A549 (cell line): ENCODE measurements around the gene ACSM6. TPM values are rescaled to one million over a fixed set of nuclear protein-coding genes. Genes with fewer than 3 reads are reported as not detected.

Experiments
- ATAC-seq, 2 experiments: fragments of 200-7000 bp in 1 of 2; fragments of >200 bp in 1 of 2; cut with Nextera tagmentation in 1 of 2; cut with Tn5 transposase in 1 of 2; 3 replicates each; pipeline versions ENCODE4 v1.8.0 to v1.9.1; 2018 to 2020; ENCODE audit warnings: mild to moderate bottlenecking in 1 of 2, moderate library complexity in 1 of 2
- CTCF ChIA-PET: fragments of 300-600 bp; sonication (Branson Sonifier 250); formaldehyde crosslinking; extraction: SDS; loops from one replicate; lab custom pipeline; 2021; ENCODE audit warnings: antibody characterized with exemption, inconsistent platforms; lab: Yijun Ruan, JAX
- POLR2A ChIA-PET: fragments of 350-600 bp; formaldehyde crosslinking; extraction: SDS; loops from one replicate; lab custom pipeline; 2021; ENCODE audit warnings: antibody characterized with exemption, inconsistent platforms; lab: Yijun Ruan, JAX
- DNase-seq, 2 experiments: peaks; one replicate each; pipeline versions ENCODE4 v3.0.0 to v3.0.0-alpha.2; 2011 to 2016; ENCODE audit warnings: low read depth in 1 of 2, low spot score in 1 of 2
- FAIRE-seq: peaks from 2 replicates; lab custom pipeline; 2011; peaks lifted over from hg19 to GRCh38; lab: Jason Lieb, UNC
- H3K27ac ChIP-seq, 2 experiments: fragments of >200 bp; sonication (Bioruptor Twin); formaldehyde crosslinking; 3 replicates each; pipeline ENCODE4 v1.5.1; 2016 to 2017
- H3K4me1 ChIP-seq: fragments of >200 bp; sonication (Bioruptor Twin); formaldehyde crosslinking; 3 replicates; pipeline ENCODE4 v1.6.1; 2016
- H3K4me2 ChIP-seq: fragments of >200 bp; sonication (Bioruptor Twin); formaldehyde crosslinking; 3 replicates; pipeline ENCODE4 v1.6.1; 2016
- H3K4me3 ChIP-seq: fragments of >200 bp; sonication (Bioruptor Twin); formaldehyde crosslinking; 3 replicates; pipeline ENCODE4 v1.5.1; 2016
- H3K9me3 ChIP-seq: fragments of >200 bp; sonication (Bioruptor Twin); formaldehyde crosslinking; 3 replicates; pipeline ENCODE4 v1.6.1; 2016
- BHLHE40 ChIP-seq: IDR thresholded peaks from 2 replicates; pipeline ENCODE4 v1.6.1; 2012; ENCODE audit warnings: low read depth, low read length, inconsistent platforms
- CBX8 ChIP-seq: fragments of 200-600 bp; sonication (generic); IDR thresholded peaks from 2 replicates; pipeline ENCODE4 v1.6.1; 2016
- E2F6 ChIP-seq: IDR thresholded peaks from 2 replicates; pipeline ENCODE4 v1.6.1; 2012; ENCODE audit warnings: low read depth, borderline replicate concordance
- EHF ChIP-seq: fragments of 250-450 bp; sonication (Bioruptor Pico); IDR thresholded peaks from 2 replicates; pipeline ENCODE4 v1.5.0; 2020; ENCODE audit warnings: mild to moderate bottlenecking
- ELK1 ChIP-seq: fragments of 150-350 bp; IDR thresholded peaks from 2 replicates; pipeline ENCODE4 v1.6.1; 2014; ENCODE audit warnings: low read depth, mild to moderate bottlenecking, low read length
- EP300 ChIP-seq, 2 experiments: fragments of >200 bp; sonication (Bioruptor Twin); formaldehyde crosslinking; IDR thresholded peaks; 2 replicates in 1 of 2; 3 replicates in 1 of 2; pipeline ENCODE4 v1.6.1; 2016 to 2017
- FOSB ChIP-seq: fragments of 250-450 bp; sonication (Bioruptor Pico); IDR thresholded peaks from 2 replicates; pipeline ENCODE4 v1.5.0; 2020; ENCODE audit warnings: mild to moderate bottlenecking, moderate library complexity
- GATA3 ChIP-seq: IDR thresholded peaks from 2 replicates; pipeline ENCODE4 v1.6.1; 2012; ENCODE audit warnings: borderline replicate concordance
- HDAC2 ChIP-seq: fragments of 200-600 bp; sonication (generic); IDR thresholded peaks from 2 replicates; pipeline ENCODE4 v1.6.1; 2016
- HOXB13 ChIP-seq: fragments of 250-450 bp; sonication (Bioruptor Pico); IDR thresholded peaks from 2 replicates; pipeline ENCODE4 v1.5.0; 2020; ENCODE audit warnings: low read depth, mild to moderate bottlenecking, moderate library complexity
- KDM1A ChIP-seq: fragments of 200-600 bp; sonication (generic); IDR thresholded peaks from 2 replicates; pipeline ENCODE4 v1.6.1; 2016; ENCODE audit warnings: low read depth, mild to moderate bottlenecking
- KDM5A ChIP-seq: fragments of 200-600 bp; sonication (generic); IDR thresholded peaks from 2 replicates; pipeline ENCODE4 v1.6.1; 2016; ENCODE audit warnings: antibody characterized with exemption, mild to moderate bottlenecking
- MYC ChIP-seq: IDR thresholded peaks from 2 replicates; pipeline ENCODE4 v1.6.1; 2012; ENCODE audit warnings: mild to moderate bottlenecking, inconsistent platforms, low read length, improper control_type of control experiment, borderline replicate concordance
- NPAS2 ChIP-seq: fragments of 250-450 bp; sonication (Bioruptor Pico); IDR thresholded peaks from 2 replicates; pipeline ENCODE4 v1.8.0; 2022; ENCODE audit warnings: mild to moderate bottlenecking, moderate library complexity, borderline replicate concordance
- POLR2AphosphoS2 ChIP-seq: conservative IDR thresholded peaks from 2 replicates; pipeline ENCODE4 v1.6.1; 2012; ENCODE audit warnings: low read length, improper control_type of control experiment, inconsistent platforms
- RARB ChIP-seq: fragments of 250-450 bp; sonication (Bioruptor Pico); IDR thresholded peaks from 2 replicates; pipeline ENCODE4 v1.8.0; 2021; ENCODE audit warnings: mild to moderate bottlenecking, moderate library complexity
- RNF2 ChIP-seq: fragments of 200-600 bp; sonication (generic); IDR thresholded peaks from 2 replicates; pipeline ENCODE4 v1.6.1; 2016; ENCODE audit warnings: low read depth, mild to moderate bottlenecking, antibody characterized with exemption, moderate library complexity, borderline replicate concordance
- TFCP2L1 ChIP-seq: fragments of 250-450 bp; sonication (Bioruptor Pico); IDR thresholded peaks from 2 replicates; pipeline ENCODE4 v1.5.0; 2021; ENCODE audit warnings: mild to moderate bottlenecking
- TP53 ChIP-seq: fragments of 250-450 bp; sonication (Bioruptor Pico); IDR thresholded peaks from 2 replicates; pipeline ENCODE4 v1.5.0; 2021; ENCODE audit warnings: mild to moderate bottlenecking, moderate library complexity
- ZC3H11A ChIP-seq: fragments of 450-650 bp; IDR thresholded peaks from 2 replicates; pipeline ENCODE4 v1.6.1; 2014; ENCODE audit warnings: antibody characterized with exemption, mild to moderate bottlenecking
- WGBS: methylation state at CpG from one replicate; pipeline ENCODE4 v1.1.6; 2017; ENCODE audit errors: missing lambda C conversion rate; 5-methylcytosine and 5-hydroxymethylcytosine counted together
- polyA plus RNA-seq, 4 experiments: library from polyadenylated mRNA; depleted of rRNA in 3 of 4; stranded (reverse); fragments of >200 nt; fragmentation: RNase III in 1 of 4; extraction: RNeasy Plus Mini Kit Qiagen cat#74134 plus additional on column Dnase treatment in 1 of 4; gene quantifications; 2 replicates in 3 of 4; 3 replicates in 1 of 4; pipeline ENCODE4 v1.2.3, GENCODE V29; 2011 to 2017

The ACSM6 gene
- polyA plus RNA-seq, 2 of the 4 experiments (the other 2 are of a cell fraction): not detected

DNA sequence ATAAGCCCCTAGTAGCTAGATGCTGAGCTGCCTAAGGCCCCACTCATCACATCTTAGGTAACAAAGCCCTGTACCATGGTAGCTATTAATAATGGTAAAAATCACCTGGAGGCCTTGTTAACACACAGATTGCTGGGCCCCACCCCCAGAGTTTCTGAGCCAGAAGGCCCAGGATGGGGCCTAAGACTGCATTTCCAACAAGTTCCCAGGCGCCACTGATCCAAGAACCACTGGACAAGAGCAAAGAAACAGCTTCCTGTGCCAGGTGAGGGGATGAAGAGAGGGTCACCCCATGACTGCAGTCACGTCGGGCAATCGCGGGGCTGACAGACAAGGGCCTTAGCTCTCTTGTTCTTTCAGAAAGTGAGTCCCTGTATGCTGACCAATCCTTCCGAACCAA is 46.8 kb downstream of the ACSM6 start:
- ChIA-PET POLR2A (no interaction called here), CTCF (interaction anchor here (0.9 to 18.4 kb wide), 10 partner anchors 7 to 186 kb away, joined by 3 to 637 read pairs (median 8); no protein-coding TSS in a partner anchor)
- no peak overlapping the region for H3K4me2 ChIP-seq
- no peak for ATAC-seq
- no peak overlapping the region for H3K4me3 ChIP-seq
- H3K9me3 ChIP-seq: no peaks in the 10 kb centered on the region
- FAIRE-seq: no peak
- H3K4me1 ChIP-seq: peaks cover 32% of the 10 kb centered on the region
- no peak for DNase-seq
- TF ChIP-seq RARB (CRISPR knock-in tag) (no peak), MYC (no peak), FOSB (no peak), GATA3 (no peak), HOXB13 (no peak), CBX8 (no peak), E2F6 (no peak), KDM1A (no peak), EHF (CRISPR knock-in tag) (no peak), ZC3H11A (no peak), TP53 (CRISPR knock-in tag) (no peak), HDAC2 (no peak), ELK1 (no peak), RNF2 (no peak), KDM5A (no peak), BHLHE40 (no peak)
- TF ChIP-seq, all 56 proteins: peak for 0
- peak overlapping the region in 1 of 2 experiments; percentile 69; a peak in 1 of 6 replicates for H3K27ac ChIP-seq
- 79% methylated on average over 6 of the region's 6 CpGs for WGBS

DNA sequence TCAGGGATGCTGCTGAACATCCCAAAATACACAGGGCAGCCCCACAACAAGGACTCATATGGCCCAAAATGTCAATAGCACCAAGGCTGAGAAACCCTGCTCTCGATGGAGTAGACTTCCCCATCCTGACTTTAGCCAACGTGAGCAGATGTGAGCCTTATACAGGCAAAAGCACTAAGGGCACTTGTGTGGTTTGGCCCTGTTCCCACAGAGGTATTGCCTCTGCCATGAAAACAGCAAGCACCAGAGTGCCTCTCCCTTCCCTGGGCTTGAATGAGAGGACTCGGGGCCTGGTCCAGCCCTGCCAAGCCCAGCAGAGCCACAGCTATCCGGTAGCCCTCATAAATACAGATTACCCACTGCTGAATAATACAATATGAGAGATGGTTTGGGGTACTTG is 47.5 kb downstream of the ACSM6 start:
- FAIRE-seq: no peak

More for the DNA sequence above, 47.5 kb downstream of the ACSM6 start:
- no peak overlapping the region for H3K4me2 ChIP-seq
- ChIA-PET CTCF (interaction anchor here (0.7 to 18.4 kb wide), 13 partner anchors 8 to 120 kb away, joined by 3 to 637 read pairs (median 34); partner anchors contain the start of gene ACSM6), POLR2A (interaction anchor here (1.5 kb wide), 1 partner anchor 122 kb away, joined by 4 read pairs; no protein-coding TSS in a partner anchor)
- DNase-seq (no peak), ATAC-seq (no peak)
- peak overlapping the region in 1 of 2 experiments; percentile 69; a peak in 3 of 6 replicates for H3K27ac ChIP-seq
- H3K4me1 ChIP-seq: peaks cover 25% of the 10 kb centered on the region
- no peaks in the 10 kb centered on the region for H3K9me3 ChIP-seq
- TF ChIP-seq EP300 (IDR thresholded peaks at IDR 0.05) (no peak), RARB (CRISPR knock-in tag) (no peak), ELK1 (no peak), NPAS2 (CRISPR knock-in tag) (no peak), POLR2AphosphoS2 (no peak), TFCP2L1 (CRISPR knock-in tag) (no peak)
- H3K4me3 ChIP-seq: no peak overlapping the region
- 79% methylated on average over 2 of the region's 4 CpGs for WGBS
